GM12891 (cell line): ENCODE results near the gene BTNL8.

Experiments
- DNase-seq: peaks from one replicate; pipeline ENCODE4 v3.0.0; 2011; ENCODE audit warnings: low spot score; ENCODE audit not compliant: insufficient read length
- FAIRE-seq: peaks from 2 replicates; lab custom pipeline; 2011; peaks lifted over from hg19 to GRCh38; lab: Jason Lieb, UNC
- PAX5 ChIP-seq: IDR thresholded peaks from 2 replicates; pipeline ENCODE4 v1.6.1; 2011; ENCODE audit warnings: low read length, moderate library complexity, mild to moderate bottlenecking; ENCODE audit not compliant: insufficient read depth, severe bottlenecking
- POLR2A ChIP-seq: IDR thresholded peaks from 2 replicates; pipeline ENCODE4 v1.6.1; 2011; ENCODE audit warnings: low read depth, low read length, control low read depth
- POLR2AphosphoS5 ChIP-seq: IDR thresholded peaks from 2 replicates; pipeline ENCODE4 v1.6.1; 2011; ENCODE audit warnings: low read depth, low read length, control low read depth
- POU2F2 ChIP-seq: IDR thresholded peaks from 2 replicates; pipeline ENCODE4 v1.6.1; 2011; ENCODE audit warnings: low read depth, mild to moderate bottlenecking, control low read depth, low read length, moderate library complexity
- SPI1 ChIP-seq: IDR thresholded peaks from 2 replicates; pipeline ENCODE4 v1.6.1; 2011; ENCODE audit warnings: low read depth, low read length, control low read depth
- TAF1 ChIP-seq: IDR thresholded peaks from 2 replicates; pipeline ENCODE4 v1.6.1; 2011; ENCODE audit warnings: low read depth, low read length, control low read depth

The BTNL8 gene

DNA sequence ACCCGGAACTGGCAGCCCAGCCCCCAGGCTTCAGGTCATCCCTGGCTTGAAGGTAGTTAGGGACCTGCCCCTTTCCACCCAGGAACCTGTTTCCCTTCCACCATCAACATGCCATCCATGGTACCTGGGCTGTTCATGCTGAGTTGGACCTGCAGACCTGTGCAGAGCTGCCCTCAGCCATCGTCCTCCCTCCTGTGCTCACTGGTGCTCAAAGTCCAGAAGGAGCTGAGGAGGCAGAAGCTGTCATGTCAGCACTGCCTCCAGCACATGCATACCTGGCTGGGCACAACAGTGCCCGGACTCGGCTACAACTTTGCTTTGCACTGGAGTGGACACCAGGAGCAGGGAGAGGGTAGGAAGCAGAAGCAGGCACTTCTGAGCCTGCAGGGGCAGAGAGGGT, 36.2 kb downstream of the BTNL8 start:
- TF ChIP-seq POLR2AphosphoS5 (no peak), POLR2A (no peak), SPI1 (no peak)
- no peak for FAIRE-seq
- no peak for DNase-seq

DNA sequence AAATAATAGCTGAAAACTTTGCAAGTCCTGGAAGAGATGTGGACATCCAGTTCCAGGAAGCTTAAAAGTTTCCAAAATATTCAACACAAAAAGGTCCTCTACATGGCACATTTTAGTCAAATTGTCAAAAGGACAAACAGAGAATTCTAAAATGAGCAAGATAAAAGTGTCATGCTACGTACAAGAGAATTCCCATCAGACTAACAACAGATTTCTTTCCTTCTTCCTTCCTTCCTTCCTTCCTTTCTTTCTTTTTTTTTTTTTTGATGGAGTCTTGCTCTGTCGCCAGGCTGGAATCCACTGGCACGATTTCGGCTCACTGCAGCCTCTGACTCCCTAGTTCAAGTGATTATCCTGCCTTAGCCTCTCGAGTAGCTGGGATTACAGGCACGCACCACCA, 39.3 kb downstream of the BTNL8 start:
- no peak for FAIRE-seq
- no peak for DNase-seq
- TF ChIP-seq POU2F2: no peak
- no peak for TF ChIP-seq PAX5
- no peak for TF ChIP-seq TAF1
- TF ChIP-seq POLR2AphosphoS5: no peak
- TF ChIP-seq SPI1: no peak
- no peak for TF ChIP-seq POLR2A

DNA sequence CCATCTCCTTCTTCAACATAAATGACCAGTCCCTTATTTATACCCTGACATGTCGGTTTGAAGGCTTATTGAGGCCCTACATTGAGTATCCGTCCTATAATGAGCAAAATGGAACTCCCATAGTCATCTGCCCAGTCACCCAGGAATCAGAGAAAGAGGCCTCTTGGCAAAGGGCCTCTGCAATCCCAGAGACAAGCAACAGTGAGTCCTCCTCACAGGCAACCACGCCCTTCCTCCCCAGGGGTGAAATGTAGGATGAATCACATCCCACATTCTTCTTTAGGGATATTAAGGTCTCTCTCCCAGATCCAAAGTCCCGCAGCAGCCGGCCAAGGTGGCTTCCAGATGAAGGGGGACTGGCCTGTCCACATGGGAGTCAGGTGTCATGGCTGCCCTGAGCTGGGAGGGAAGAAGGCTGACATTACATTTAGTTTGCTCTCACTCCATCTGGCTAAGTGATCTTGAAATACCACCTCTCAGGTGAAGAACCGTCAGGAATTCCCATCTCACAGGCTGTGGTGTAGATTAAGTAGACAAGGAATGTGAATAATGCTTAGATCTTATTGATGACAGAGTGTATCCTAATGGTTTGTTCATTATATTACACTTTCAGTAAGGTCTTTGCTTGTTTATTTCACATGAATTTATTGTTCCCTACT, 51.5 kb downstream of the BTNL8 start:
- FAIRE-seq (no peak), DNase-seq (no peak)
- no peak for TF ChIP-seq POU2F2
- no peak for TF ChIP-seq POLR2AphosphoS5
- TF ChIP-seq TAF1: no peak
- no peak for TF ChIP-seq SPI1
- no peak for TF ChIP-seq PAX5
- TF ChIP-seq POLR2A: no peak

DNA sequence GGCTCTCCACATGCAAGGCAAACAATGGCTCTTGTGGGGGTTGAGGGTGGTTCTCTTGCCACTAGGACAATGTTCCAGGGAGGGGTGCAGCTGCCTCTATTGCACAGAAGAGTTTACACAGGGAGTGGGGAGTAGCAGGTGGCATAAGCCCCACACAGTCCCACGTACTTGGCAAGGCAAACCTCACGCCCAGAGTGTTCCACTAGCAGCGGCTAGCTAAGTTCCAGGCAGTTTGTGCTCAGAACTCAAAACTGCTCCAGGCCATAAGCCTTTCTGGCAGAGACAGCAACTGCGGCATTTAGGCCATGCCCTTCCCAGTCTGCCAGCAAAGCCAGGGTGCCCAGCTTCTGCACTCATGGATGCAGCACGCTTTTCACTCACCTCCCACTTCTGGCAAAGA, 60.7 kb downstream of the BTNL8 start:
- DNase-seq (no peak), FAIRE-seq (no peak)
- TF ChIP-seq SPI1 (no peak), PAX5 (no peak), POLR2AphosphoS5 (no peak), POU2F2 (no peak), POLR2A (no peak), TAF1 (no peak)

DNA sequence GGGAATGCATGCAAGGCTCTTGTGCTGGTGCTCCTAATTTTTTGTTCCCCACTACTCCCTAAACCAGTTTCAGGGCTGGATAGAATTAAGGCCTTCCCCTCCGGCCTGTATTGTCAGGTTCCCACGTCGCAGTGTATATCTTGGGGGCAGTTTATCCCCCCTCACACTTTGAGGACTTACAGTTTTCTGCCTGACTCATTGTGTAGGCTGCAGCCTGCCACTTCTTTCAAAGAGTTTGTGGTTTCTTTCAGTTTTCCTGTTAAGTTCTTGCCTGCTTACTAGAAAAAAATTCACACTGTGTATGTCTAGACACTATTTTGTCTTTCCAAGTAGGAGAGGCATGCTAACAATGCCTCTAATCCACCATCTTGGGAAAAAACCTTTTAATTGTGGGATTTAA, 61.2 kb downstream of the BTNL8 start:
- TF ChIP-seq POLR2A: no peak
- no peak for TF ChIP-seq SPI1
- TF ChIP-seq POU2F2: no peak
- TF ChIP-seq TAF1: no peak
- no peak for TF ChIP-seq POLR2AphosphoS5
- no peak for TF ChIP-seq PAX5
- no peak for FAIRE-seq

DNA sequence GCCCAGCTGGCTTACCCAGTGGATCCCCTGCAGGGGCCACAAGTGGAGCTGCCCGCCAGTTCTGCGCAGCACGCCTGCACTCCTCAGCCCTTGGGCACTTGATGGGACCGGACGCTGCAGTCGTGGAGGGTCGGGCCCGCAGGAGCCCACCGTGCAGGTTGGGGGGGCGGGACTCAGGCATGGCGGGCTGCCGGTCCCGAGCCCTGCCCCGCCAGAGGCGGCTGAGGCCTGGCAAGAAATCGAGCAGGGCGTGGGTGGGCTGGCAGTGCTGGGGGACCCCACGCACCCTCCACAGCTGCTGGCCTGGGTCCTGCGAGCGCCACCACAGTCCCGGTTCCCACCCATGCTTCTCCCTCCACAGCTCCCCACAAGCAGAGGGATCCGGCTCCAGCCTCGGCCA, 70.4 kb downstream of the BTNL8 start:
- FAIRE-seq (no peak), DNase-seq (no peak)
- TF ChIP-seq TAF1 (no peak), POLR2AphosphoS5 (no peak), POU2F2 (no peak), SPI1 (no peak)

More for the DNA sequence above, 61.2 kb downstream of the BTNL8 start:
- no peak for DNase-seq

DNA sequence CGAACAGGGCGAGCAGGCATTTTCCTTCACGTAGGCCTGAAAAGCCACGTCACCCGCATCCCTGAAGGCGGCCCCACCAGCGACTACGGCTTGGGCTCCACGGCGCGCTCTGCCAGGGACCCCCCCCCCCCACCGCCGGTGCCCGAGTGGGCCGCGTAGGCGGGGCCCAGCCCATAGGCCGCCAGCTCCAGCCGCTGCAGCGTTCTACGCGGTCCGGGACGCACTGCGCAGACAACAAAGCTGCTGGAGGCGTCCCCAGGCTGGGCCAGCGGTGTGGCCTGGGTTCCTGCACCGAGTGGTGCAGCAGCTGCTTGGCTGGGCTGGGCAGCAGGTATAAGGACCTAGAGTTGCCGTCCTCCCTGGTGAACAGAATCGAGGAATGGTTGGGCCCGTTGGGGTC, 71.4 kb downstream of the BTNL8 start:
- FAIRE-seq (no peak), DNase-seq (no peak)
- no peak for TF ChIP-seq PAX5
- no peak for TF ChIP-seq TAF1
- no peak for TF ChIP-seq POLR2AphosphoS5
- TF ChIP-seq POLR2A: no peak
- TF ChIP-seq SPI1: no peak

DNA sequence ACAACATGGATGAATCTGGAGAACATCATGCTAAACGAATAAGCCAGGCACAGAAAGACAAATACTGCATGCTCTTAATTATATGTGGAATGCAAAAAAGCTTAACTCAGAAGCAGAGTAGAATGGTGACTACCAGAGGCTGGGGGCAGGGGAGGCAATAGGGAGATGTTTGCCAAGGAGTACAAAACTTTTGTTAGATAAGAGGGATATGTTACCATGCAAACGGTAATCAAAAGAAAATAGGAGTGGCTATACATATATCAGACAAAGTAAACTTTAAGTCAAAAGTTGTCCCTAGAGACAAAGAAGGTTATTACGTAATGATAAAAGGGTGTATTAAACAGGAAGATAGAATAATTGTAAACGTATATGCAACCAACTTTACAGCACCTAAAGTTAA, 71.9 kb downstream of the BTNL8 start:
- TF ChIP-seq POLR2AphosphoS5: no peak
- no peak for TF ChIP-seq POU2F2
- TF ChIP-seq SPI1: no peak
- TF ChIP-seq POLR2A: no peak
- TF ChIP-seq PAX5: no peak
- TF ChIP-seq TAF1: no peak
- no peak for FAIRE-seq
- no peak for DNase-seq

DNA sequence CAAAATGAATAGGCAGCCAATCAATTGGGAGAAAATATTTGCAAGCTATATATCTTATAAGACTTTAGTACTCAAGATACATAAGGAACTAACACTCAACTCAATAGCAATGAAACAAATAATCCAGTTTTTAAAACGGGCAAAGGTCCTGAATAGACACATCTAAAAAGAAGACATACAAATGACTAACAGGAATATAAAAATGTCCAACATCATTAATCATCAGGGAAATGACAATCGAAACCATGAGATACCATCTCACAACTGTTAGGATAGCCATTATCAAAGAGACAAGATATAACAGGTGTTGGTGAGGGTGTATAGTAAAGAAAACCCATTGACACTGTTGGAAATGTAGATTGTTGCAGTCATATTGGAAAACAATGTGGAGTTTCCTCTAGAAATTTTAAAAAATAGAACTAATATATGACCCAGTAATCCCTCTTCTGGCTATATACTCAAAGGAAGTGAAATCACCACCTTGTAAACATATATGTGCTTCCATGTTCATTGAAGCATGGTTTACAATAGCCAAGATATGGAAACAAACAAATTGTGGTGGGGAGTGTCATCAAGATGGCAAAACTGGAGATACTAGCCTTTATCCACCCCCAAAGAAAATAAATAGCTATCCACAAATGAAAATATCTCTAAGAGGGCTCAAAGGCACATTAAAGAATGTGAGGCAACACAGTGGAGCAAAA, 75.8 kb downstream of the BTNL8 start:
- no peak for DNase-seq
- FAIRE-seq: no peak
- no peak for TF ChIP-seq POLR2A
- TF ChIP-seq POLR2AphosphoS5: no peak
- no peak for TF ChIP-seq PAX5
- TF ChIP-seq SPI1: no peak
- TF ChIP-seq POU2F2: no peak
- TF ChIP-seq TAF1: no peak

DNA sequence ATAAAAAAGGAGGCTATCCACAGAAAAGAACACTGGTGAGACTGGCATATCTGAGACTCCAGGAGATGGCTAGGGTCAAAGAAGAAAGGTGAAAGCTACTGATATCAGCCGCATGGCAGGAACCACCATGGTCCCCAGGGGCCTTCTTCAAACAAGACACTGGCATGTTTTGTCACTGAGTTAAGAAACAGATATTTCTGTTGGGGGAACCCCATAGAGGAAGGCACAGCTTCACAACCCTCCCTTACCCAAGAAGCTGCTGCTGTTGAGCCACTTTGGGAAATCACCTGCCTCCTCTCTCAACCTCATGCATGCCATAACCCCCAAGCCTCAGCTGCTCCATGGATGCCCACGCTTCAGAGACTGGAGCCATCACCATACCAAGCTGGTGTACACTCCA, 76.4 kb downstream of the BTNL8 start:
- TF ChIP-seq TAF1 (no peak), POU2F2 (0 out of 2 replicates have a peak, but pooled peaks have one; percentile 25), POLR2A (no peak)
- DNase-seq: peak; percentile 22
- FAIRE-seq: no peak
